Naive B cell (primary cell): Measurements from ENCODE around the gene TUBB. TPM values are rescaled to one million over a fixed set of nuclear protein-coding genes. Genes with fewer than 3 reads are reported as not detected.
"Not testable (repeated sequence)": the region's sequence is repeated elsewhere in the genome, so short reads cannot be mapped to it uniquely, and the experiment has no call there.

Source experiments
- ATAC-seq, 2 donors: fragments of 150-1000 bp; cut with Tn5 transposase; 2 replicates each; pipeline ENCODE4 v1.10.0; 2021; ENCODE audit warnings: low read depth in 2 of 2, mild to moderate bottlenecking in 2 of 2, moderate library complexity in 2 of 2
- DNase-seq: peaks from one replicate; pipeline ENCODE4 v3.0.0; 2022
- H3K27ac Mint-ChIP-seq, 6 donors: one replicate each; pipeline ENCODE4 v1.8.0; 2020 to 2022; ENCODE audit warnings: mild to moderate bottlenecking in 6 of 6, mixed read lengths in 6 of 6, moderate library complexity in 5 of 6, inconsistent platforms in 2 of 6
- H3K27me3 Mint-ChIP-seq, 3 donors: one replicate each; pipeline ENCODE4 v1.8.0; 2021 to 2022; ENCODE audit warnings: mixed read lengths in 3 of 3, mild to moderate bottlenecking in 1 of 3
- H3K36me3 Mint-ChIP-seq, 2 donors: one replicate each; pipeline ENCODE4 v1.8.0; 2020 to 2022; ENCODE audit warnings: mixed read lengths in 2 of 2, inconsistent platforms in 1 of 2, mild to moderate bottlenecking in 1 of 2
- H3K4me1 Mint-ChIP-seq, 3 donors: one replicate each; pipeline ENCODE4 v1.8.0; 2020 to 2022; ENCODE audit warnings: mixed read lengths in 3 of 3, inconsistent platforms in 1 of 3, mild to moderate bottlenecking in 1 of 3, moderate library complexity in 1 of 3
- H3K4me3 Mint-ChIP-seq, 8 donors: one replicate each; pipeline ENCODE4 v1.8.0; 2020 to 2022; ENCODE audit warnings: mild to moderate bottlenecking in 8 of 8, mixed read lengths in 8 of 8, moderate library complexity in 8 of 8, inconsistent platforms in 2 of 8
- H3K9me3 Mint-ChIP-seq, 7 donors: one replicate each; pipeline ENCODE4 v1.8.0; 2020 to 2022; ENCODE audit warnings: mixed read lengths in 7 of 7, mild to moderate bottlenecking in 5 of 7, inconsistent platforms in 2 of 7, moderate library complexity in 1 of 7
- polyA plus RNA-seq, 6 donors: library from polyadenylated mRNA; unstranded; fragments of 300-500 nt; fragmentation: Illumina TruSeq; gene quantifications; one replicate each; pipeline ENCODE4 v1.2.3, GENCODE V29; 2021; ENCODE audit warnings: low read depth in 6 of 6

The TUBB gene
- polyA plus RNA-seq, 6 donors from 2014 or later: 37.9 to 104 (median 73.3) TPM

GRCh38 chr6:30756405-30757003 lies 36.4 kb downstream of the TUBB start:
- H3K27ac Mint-ChIP-seq, H3K9me3 Mint-ChIP-seq, H3K36me3 Mint-ChIP-seq, H3K4me3 Mint-ChIP-seq, ATAC-seq, DNase-seq: not testable (repeated sequence)
- H3K27me3 Mint-ChIP-seq: peaks cover 0 to 14% (median 5%) of the 10 kb centered on the region in 3 donors
- H3K4me1 Mint-ChIP-seq: peaks cover 0 to 21% (median 20%) of the 10 kb centered on the region in 3 donors

DNA sequence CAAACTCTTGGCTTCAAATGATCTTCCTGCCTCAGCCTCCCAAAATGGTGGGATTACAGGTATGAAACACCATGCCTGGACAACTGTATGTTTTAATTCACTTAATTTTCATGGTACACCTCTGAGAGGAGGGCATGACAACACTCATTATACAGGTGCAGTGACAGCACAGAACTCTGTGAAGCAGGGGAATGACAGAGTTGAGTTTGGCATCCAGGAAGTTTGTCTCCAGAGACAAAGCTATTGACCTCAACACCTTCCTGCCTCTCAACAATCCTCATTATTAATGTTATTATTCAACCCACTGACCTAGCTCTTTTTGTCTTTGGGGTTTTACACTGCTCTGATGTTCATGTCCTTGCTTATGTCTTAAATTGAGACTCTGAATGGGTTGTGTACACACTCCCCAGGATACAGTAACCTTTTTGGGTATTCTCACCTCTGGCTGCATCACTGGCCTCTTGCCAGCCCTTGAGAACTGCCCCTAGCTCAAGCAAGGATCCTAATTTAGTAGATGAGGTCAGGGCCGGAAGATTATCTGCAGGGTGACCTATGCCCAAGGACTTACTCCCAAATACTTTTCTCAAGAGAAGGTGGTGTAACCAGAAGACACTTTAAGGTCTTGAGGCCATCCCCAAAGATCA lies 37.2 kb downstream of the TUBB start:
- DNase-seq (no peak), ATAC-seq (no peak)
- Mint-ChIP-seq H3K27ac (peak overlapping the region in 1 of 6 donors; percentile 57), H3K4me1 (peaks cover 0 to 21% (median 18%) of the 10 kb centered on the region in 3 donors), H3K36me3 (no peaks in the 10 kb centered on the region), H3K9me3 (peaks cover 0 to 3% (median 0%) of the 10 kb centered on the region in 7 donors), H3K4me3 (no peak overlapping the region), H3K27me3 (peaks cover 0 to 10% (median 5%) of the 10 kb centered on the region in 3 donors)

DNA sequence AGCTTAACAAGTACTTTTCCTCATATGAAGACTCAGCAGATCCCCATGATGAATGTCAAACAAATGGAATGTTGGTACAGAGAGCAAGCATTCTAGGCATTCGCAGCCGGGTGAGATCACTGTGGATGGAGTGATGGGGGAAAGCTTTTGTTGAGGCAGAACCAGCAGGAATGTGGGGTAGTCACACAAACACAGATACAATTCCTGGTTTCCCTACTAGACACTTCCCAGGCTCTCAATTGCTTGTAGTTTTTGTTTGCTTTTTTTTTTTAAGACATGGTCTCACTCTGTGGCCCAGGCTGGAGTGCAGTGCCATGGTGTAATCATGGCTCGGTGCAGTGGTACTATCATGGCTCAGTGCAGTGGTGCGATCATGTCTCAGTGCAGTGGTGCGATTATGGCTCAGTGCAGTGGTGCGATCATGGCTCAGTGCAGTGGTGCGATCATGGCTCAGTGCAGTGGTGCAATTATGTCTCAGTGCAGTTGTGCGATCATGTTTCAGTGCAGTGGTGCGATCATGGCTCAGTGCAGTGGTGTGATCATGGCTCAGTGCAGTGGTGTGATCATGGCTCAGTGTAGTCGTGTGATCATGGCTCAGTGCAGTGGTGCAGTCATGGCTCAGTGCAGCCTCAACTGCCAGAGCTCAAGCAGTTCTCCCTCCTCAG lies 39.6 kb downstream of the TUBB start:
- peaks cover 0 to 9% (median 0%) of the 10 kb centered on the region in 7 donors for H3K9me3 Mint-ChIP-seq
- peaks cover 5 to 20% (median 19%) of the 10 kb centered on the region in 3 donors for H3K27me3 Mint-ChIP-seq
- DNase-seq (no peak), ATAC-seq (no peak)
- H3K36me3 Mint-ChIP-seq: peaks cover 0 to 7% of the 10 kb centered on the region in 2 donors
- H3K4me1 Mint-ChIP-seq: peaks cover 0 to 17% (median 13%) of the 10 kb centered on the region in 3 donors
- no peak overlapping the region for H3K27ac Mint-ChIP-seq
- H3K4me3 Mint-ChIP-seq: peak overlapping the region in 1 of 8 donors; percentile 70

DNA sequence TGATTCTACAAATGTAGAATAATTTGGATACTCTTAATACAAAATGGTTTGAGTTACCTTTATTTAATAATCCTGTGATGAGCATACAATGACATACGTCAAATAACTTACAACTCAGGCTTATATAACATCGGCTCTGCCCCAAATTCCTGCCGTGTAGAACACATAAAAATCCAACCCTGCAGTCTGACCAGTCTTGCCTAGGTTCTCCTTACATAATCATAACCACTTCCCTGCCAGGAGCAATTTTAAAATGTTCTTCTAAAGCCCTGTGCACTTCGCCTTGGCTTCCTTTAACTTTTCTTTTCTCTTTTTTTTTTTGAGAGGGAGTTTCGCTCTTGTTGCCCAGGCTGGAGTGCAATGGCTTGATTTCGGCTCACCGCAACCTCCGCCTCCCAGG lies 40.4 kb downstream of the TUBB start:
- H3K36me3 Mint-ChIP-seq: peaks cover 0 to 7% of the 10 kb centered on the region in 2 donors
- no peak overlapping the region for H3K27ac Mint-ChIP-seq

GRCh38 chr6:30761791-30762429 lies 41.8 kb downstream of the TUBB start:
- peaks cover 0 to 9% (median 0%) of the 10 kb centered on the region in 7 donors for H3K9me3 Mint-ChIP-seq
- no peak for DNase-seq
- H3K27ac Mint-ChIP-seq: no peak overlapping the region
- H3K36me3 Mint-ChIP-seq: peaks cover 0 to 7% of the 10 kb centered on the region in 2 donors
- peaks cover 0 to 19% (median 13%) of the 10 kb centered on the region in 3 donors for H3K4me1 Mint-ChIP-seq
- peaks cover 5 to 28% (median 13%) of the 10 kb centered on the region in 3 donors for H3K27me3 Mint-ChIP-seq
- no peak overlapping the region for H3K4me3 Mint-ChIP-seq
- ATAC-seq: no peak

More for the DNA sequence above, 40.4 kb downstream of the TUBB start:
- Mint-ChIP-seq H3K4me3 (peak overlapping the region in 1 of 8 donors; percentile 38), H3K9me3 (peaks cover 0 to 9% (median 0%) of the 10 kb centered on the region in 7 donors), H3K4me1 (peaks cover 0 to 17% (median 13%) of the 10 kb centered on the region in 3 donors), H3K27me3 (peaks cover 5 to 28% (median 19%) of the 10 kb centered on the region in 3 donors)
- no peak for DNase-seq
- no peak for ATAC-seq

DNA sequence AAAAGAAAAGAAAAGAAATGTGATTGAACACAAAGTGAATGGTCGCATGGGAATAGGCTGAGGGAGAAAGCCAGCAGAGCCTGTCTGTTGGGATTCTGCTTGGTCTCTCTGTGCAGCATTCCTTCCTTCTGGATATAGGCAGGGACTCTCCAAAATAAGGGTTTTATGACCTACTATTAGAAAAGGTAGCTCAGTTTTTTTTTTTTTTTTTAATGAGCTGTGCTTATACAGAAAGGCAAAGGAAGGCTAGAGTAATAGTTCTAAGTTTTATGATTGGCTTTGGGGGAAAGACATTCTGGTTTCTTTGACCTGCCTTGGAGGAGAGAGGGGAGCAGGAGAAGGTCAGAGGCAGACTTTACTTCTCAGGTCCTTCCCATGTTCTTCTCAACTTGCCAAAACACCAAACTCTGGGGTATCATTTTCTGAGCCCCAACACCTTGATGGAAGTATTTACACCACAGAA lies 43.0 kb downstream of the TUBB start:
- DNase-seq (no peak), ATAC-seq (no peak)
- Mint-ChIP-seq H3K27me3 (peaks cover 10 to 23% (median 13%) of the 10 kb centered on the region in 3 donors), H3K9me3 (peaks cover 0 to 9% (median 0%) of the 10 kb centered on the region in 7 donors), H3K27ac (no peak overlapping the region), H3K4me3 (no peak overlapping the region), H3K36me3 (peaks cover 0 to 7% of the 10 kb centered on the region in 2 donors), H3K4me1 (peaks cover 0 to 22% (median 13%) of the 10 kb centered on the region in 3 donors)

GRCh38 chr6:30763618-30764489 lies 43.7 kb downstream of the TUBB start:
- Mint-ChIP-seq H3K36me3 (peaks cover 0 to 7% of the 10 kb centered on the region in 2 donors), H3K27me3 (peaks cover 10 to 23% (median 13%) of the 10 kb centered on the region in 3 donors), H3K4me3 (peak overlapping the region in 1 of 8 donors; percentile 11), H3K27ac (peak overlapping the region in 1 of 6 donors; percentile 29), H3K4me1 (peaks cover 0 to 21% (median 14%) of the 10 kb centered on the region in 3 donors), H3K9me3 (peaks cover 0 to 9% (median 0%) of the 10 kb centered on the region in 7 donors)
- ATAC-seq (no peak), DNase-seq (no peak)

DNA sequence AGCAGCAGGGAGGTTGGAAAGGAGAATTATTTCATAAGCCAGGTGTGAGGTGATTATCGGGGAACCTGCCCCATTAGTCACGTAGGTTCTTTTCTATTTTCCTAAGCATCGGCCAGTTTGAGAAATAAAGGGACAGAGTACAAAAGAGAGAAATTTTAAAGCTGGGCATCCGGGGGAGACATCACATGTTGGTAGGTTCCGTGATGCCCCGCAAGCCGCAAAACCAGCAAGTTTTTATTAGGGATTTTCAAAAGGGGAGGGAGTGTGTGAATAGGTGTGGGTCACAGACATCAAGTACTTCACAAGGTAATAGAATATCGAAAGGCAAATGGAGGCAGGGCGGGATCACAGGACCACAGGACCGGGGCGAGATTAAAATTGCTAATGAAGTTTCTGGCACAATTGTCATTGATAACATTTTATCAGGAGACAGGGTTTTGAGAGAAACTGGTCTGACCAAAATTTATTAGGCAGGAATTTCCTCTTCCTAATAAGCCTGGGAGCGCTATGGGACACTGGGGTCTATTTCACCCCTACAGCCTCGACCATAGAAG lies 44.4 kb downstream of the TUBB start:
- Mint-ChIP-seq H3K4me1 (peaks cover 3 to 21% (median 14%) of the 10 kb centered on the region in 3 donors), H3K27me3 (peaks cover 10 to 23% (median 13%) of the 10 kb centered on the region in 3 donors), H3K27ac (peak overlapping the region in 2 of 6 donors; percentile 68 to 76)
- ATAC-seq, H3K36me3 Mint-ChIP-seq, H3K9me3 Mint-ChIP-seq, DNase-seq, H3K4me3 Mint-ChIP-seq: not testable (repeated sequence)

DNA sequence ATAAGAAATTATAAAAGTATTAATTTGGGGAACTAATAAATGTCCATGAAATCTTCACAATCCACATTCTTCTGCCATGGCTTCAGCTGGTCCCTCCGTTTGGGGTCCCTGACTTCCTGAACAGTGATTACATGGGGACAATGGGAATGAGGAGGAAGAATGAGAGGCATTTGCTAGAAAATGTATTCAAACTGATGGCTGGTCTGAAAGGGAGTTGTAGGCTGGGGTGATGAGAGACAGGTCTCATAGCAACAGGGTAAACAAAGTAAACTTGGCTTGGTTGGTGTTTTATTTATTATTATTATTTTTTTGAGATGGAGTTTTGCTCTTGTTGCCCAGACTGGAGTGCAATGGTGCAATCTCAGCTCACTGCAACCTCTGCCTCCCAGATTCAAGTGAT lies 45.3 kb downstream of the TUBB start:
- Mint-ChIP-seq H3K4me1 (peaks cover 10 to 26% (median 18%) of the 10 kb centered on the region in 3 donors), H3K27me3 (peaks cover 10 to 23% (median 20%) of the 10 kb centered on the region in 3 donors)
- not testable (repeated sequence) for DNase-seq, ATAC-seq, H3K4me3 Mint-ChIP-seq, H3K36me3 Mint-ChIP-seq, H3K27ac Mint-ChIP-seq, H3K9me3 Mint-ChIP-seq

- peaks cover 10 to 26% (median 18%) of the 10 kb centered on the region in 3 donors for H3K4me1 Mint-ChIP-seq
- H3K27ac Mint-ChIP-seq: peak overlapping the region in 2 of 6 donors; percentile 10 to 49
- DNase-seq: no peak
Observed at GRCh38 chr6:30766461-30767157, 46.5 kb downstream of the TUBB start.

GRCh38 chr6:30767158-30767943 lies 47.2 kb downstream of the TUBB start:
- Mint-ChIP-seq H3K27me3 (peaks cover 13 to 24% (median 23%) of the 10 kb centered on the region in 3 donors), H3K36me3 (peaks cover 0 to 7% of the 10 kb centered on the region in 2 donors), H3K27ac (peak overlapping the region in 1 of 6 donors; percentile 34), H3K9me3 (peaks cover 0 to 6% (median 0%) of the 10 kb centered on the region in 7 donors), H3K4me3 (no peak overlapping the region), H3K4me1 (peaks cover 10 to 26% (median 18%) of the 10 kb centered on the region in 3 donors)
- ATAC-seq (no peak), DNase-seq (no peak)

More at GRCh38 chr6:30766461-30767157, 46.5 kb downstream of the TUBB start:
- H3K9me3 Mint-ChIP-seq: peaks cover 0 to 6% (median 0%) of the 10 kb centered on the region in 7 donors
- H3K36me3 Mint-ChIP-seq: peaks cover 0 to 7% of the 10 kb centered on the region in 2 donors
- H3K4me3 Mint-ChIP-seq: no peak overlapping the region
- peaks cover 13 to 23% (median 20%) of the 10 kb centered on the region in 3 donors for H3K27me3 Mint-ChIP-seq
- ATAC-seq: no peak
